PC-3 (cell line): ENCODE data around the gene HHAT. TPM values are rescaled to one million over a fixed set of nuclear protein-coding genes. Genes with fewer than 3 reads are reported as not detected.

ENCODE experiments used
- ATAC-seq: fragments of 200-7000 bp; cut with Tn5 transposase; 2 replicates; pipeline ENCODE4 v1.9.1; 2020; ENCODE audit warnings: mild to moderate bottlenecking, moderate library complexity
- BruUV-seq: library from RNA; stranded (reverse); fragments of 400-500 nt; replicated peaks from 2 replicates; lab custom pipeline; 2021; lab: Mats Ljungman, UMichigan
- CTCF ChIA-PET: fragments of 300-600 bp; sonication (Branson Sonifier 250); formaldehyde crosslinking; loops from one replicate; lab custom pipeline; 2022; ENCODE audit warnings: antibody characterized with exemption; lab: Charles Lee
- POLR2A ChIA-PET: fragments of 300-600 bp; sonication (Branson Sonifier 250); formaldehyde crosslinking; loops from one replicate; lab custom pipeline; 2022; ENCODE audit warnings: antibody characterized with exemption; ENCODE audit not compliant: unreplicated experiment; lab: Charles Lee
- DNase-seq: peaks from one replicate; pipeline ENCODE4 v3.0.0-alpha.2; 2015
- H2AFZ ChIP-seq: fragments of 300-600 bp; sonication (generic); 2 replicates; pipeline ENCODE4 v1.6.0; 2016; ENCODE audit warnings: antibody characterized with exemption, low read length
- H3F3A ChIP-seq: fragments of 300-600 bp; sonication (generic); one replicate; pipeline ENCODE4 v1.6.0; 2017; ENCODE audit warnings: antibody characterized with exemption, low read length, control low read depth, mild to moderate bottlenecking; ENCODE audit not compliant: unreplicated experiment
- H3K27ac ChIP-seq: fragments of 300-600 bp; sonication (generic); 2 replicates; pipeline ENCODE4 v1.5.1; 2016; ENCODE audit warnings: mild to moderate bottlenecking, low read length
- H3K27me3 ChIP-seq: fragments of 300-600 bp; sonication (generic); 2 replicates; pipeline ENCODE4 v1.6.1; 2016; ENCODE audit warnings: low read length, mixed read lengths
- H3K36me3 ChIP-seq: fragments of 300-600 bp; sonication (generic); 2 replicates; pipeline ENCODE4 v1.6.1; 2016; ENCODE audit warnings: low read depth, mixed run types, low read length, mixed read lengths
- H3K4me1 ChIP-seq: fragments of 300-600 bp; sonication (generic); 2 replicates; pipeline ENCODE4 v1.5.1; 2016; ENCODE audit warnings: low read length; ENCODE audit not compliant: insufficient read depth
- H3K4me2 ChIP-seq: fragments of 300-600 bp; sonication (generic); 2 replicates; pipeline ENCODE4 v1.6.0; 2016; ENCODE audit warnings: low read length
- H3K4me3 ChIP-seq: fragments of 300-600 bp; sonication (generic); 2 replicates; pipeline ENCODE4 v1.5.1; 2016; ENCODE audit warnings: mild to moderate bottlenecking, low read length, mixed read lengths
- H3K79me2 ChIP-seq: fragments of 300-600 bp; sonication (generic); 2 replicates; pipeline ENCODE4 v1.6.1; 2017; ENCODE audit warnings: low read length, mixed read lengths
- H3K9ac ChIP-seq: fragments of 300-600 bp; sonication (generic); 2 replicates; pipeline ENCODE4 v1.6.0; 2016; ENCODE audit warnings: mild to moderate bottlenecking, low read length
- H3K9me2 ChIP-seq: fragments of 300-600 bp; sonication (generic); replicated peaks from 2 replicates; pipeline ENCODE4 v1.6.1; 2016; ENCODE audit warnings: mixed run types, low read length, mixed read lengths
- H3K9me3 ChIP-seq: fragments of 300-600 bp; sonication (generic); 2 replicates; pipeline ENCODE4 v1.6.1; 2016; ENCODE audit warnings: low read length, mixed read lengths
- H4K20me1 ChIP-seq: fragments of 300-600 bp; sonication (generic); 2 replicates; pipeline ENCODE4 v1.6.1; 2016; ENCODE audit warnings: low read length, mixed read lengths
- CTCF ChIP-seq: fragments of 300-600 bp; sonication (generic); conservative IDR thresholded peaks from 2 replicates; pipeline ENCODE4 v1.5.1; 2017; ENCODE audit warnings: antibody characterized with exemption, low read depth, mild to moderate bottlenecking, low read length
- EZH2 ChIP-seq: fragments of 300-600 bp; sonication (generic); IDR thresholded peaks from one replicate; pipeline ENCODE4 v1.6.1; 2017; ENCODE audit warnings: antibody characterized with exemption, mild to moderate bottlenecking, low read length; ENCODE audit not compliant: unreplicated experiment
- EZH2phosphoT487 ChIP-seq: fragments of 300-600 bp; sonication (generic); IDR thresholded peaks from 2 replicates; pipeline ENCODE4 v1.6.1; 2018; ENCODE audit warnings: mild to moderate bottlenecking, antibody characterized with exemption, low read length, borderline replicate concordance
- intact Hi-C: fragments of 100-400 bp; cut with micrococcal nuclease; formaldehyde crosslinking; loops from 2 replicates; pipeline ENCODE4 v1.9.0; 2023
- total RNA-seq: library from RNA; depleted of rRNA; stranded (reverse); fragments of >200 nt; gene quantifications from 2 replicates; pipeline ENCODE4 v1.2.3, GENCODE V29; 2014

HHAT gene
- total RNA-seq, 1 experiment from 2014 or later, result 3.4 TPM

- no TSS peak for BruUV-seq
- H3K9ac ChIP-seq, result no peak overlapping the region
- DNase-seq (no peak), ATAC-seq (no peak)
- H3K9me3 ChIP-seq, result no peaks in the 10 kb centered on the region
- no peaks in the 10 kb centered on the region for H3K79me2 ChIP-seq
- TF ChIP-seq EZH2 (no peak), CTCF (no peak), EZH2phosphoT487 (no peak)
- no peaks in the 10 kb centered on the region for H4K20me1 ChIP-seq
- H3K4me3 ChIP-seq, result no peak overlapping the region
- CTCF ChIA-PET, result no interaction called here
- intact Hi-C loops, result loop anchor here (5.0 kb wide), 1 partner anchor 41 kb away; no protein-coding TSS in a partner anchor
- peak overlapping the region; percentile 92; the same call in 1 of the 2 replicates for H2AFZ ChIP-seq
- peaks cover 12% of the 10 kb centered on the region for H3K4me1 ChIP-seq
- H3F3A ChIP-seq, result no peaks in the 10 kb centered on the region
- H3K36me3 ChIP-seq, result no peaks in the 10 kb centered on the region
- H3K27ac ChIP-seq, result no peak overlapping the region
- H3K4me2 ChIP-seq, result peak overlapping the region; percentile 94
- H3K27me3 ChIP-seq, result no peaks in the 10 kb centered on the region
- H3K9me2 ChIP-seq, result no peaks in the 10 kb centered on the region
- POLR2A ChIA-PET, result no interaction called here
Observed at GRCh38 chr1:210293171-210293607, 35.5 kb upstream of the HHAT start.

GRCh38 chr1:210294999-210295745, 33.5 kb upstream of the HHAT start:
- H4K20me1 ChIP-seq, result no peaks in the 10 kb centered on the region
- H3K4me1 ChIP-seq, result peaks cover 12% of the 10 kb centered on the region
- no TSS peak for BruUV-seq
- ATAC-seq, result no peak
- no peak overlapping the region for H3K4me3 ChIP-seq
- ChIA-PET CTCF (interaction anchor here (0.5 kb wide), 1 partner anchor 17 kb away, joined by 4 read pairs; no protein-coding TSS in a partner anchor), POLR2A (no interaction called here)
- no peaks in the 10 kb centered on the region for H3K79me2 ChIP-seq
- peaks cover 8% of the 10 kb centered on the region; the same call in 1 of the 2 replicates for H3K27me3 ChIP-seq
- H3F3A ChIP-seq, result no peaks in the 10 kb centered on the region
- no peak overlapping the region for H3K9ac ChIP-seq
- H3K4me2 ChIP-seq, result no peak overlapping the region
- H3K9me2 ChIP-seq, result no peaks in the 10 kb centered on the region
- no peak overlapping the region for H3K27ac ChIP-seq
- no peaks in the 10 kb centered on the region for H3K36me3 ChIP-seq
- H3K9me3 ChIP-seq, result no peaks in the 10 kb centered on the region
- intact Hi-C loops, result loop anchor here (5.0 kb wide), 1 partner anchor 43 kb away; no protein-coding TSS in a partner anchor
- no peak overlapping the region for H2AFZ ChIP-seq
- TF ChIP-seq EZH2phosphoT487 (no peak), CTCF (no peak), EZH2 (no peak)
- DNase-seq, result no peak

- intact Hi-C loops, result no loop called here
- no TSS peak for BruUV-seq
Observed at GRCh38 chr1:210296682-210297081, 32.0 kb upstream of the HHAT start.

More at GRCh38 chr1:210296682-210297081, 32.0 kb upstream of the HHAT start:
- no peaks in the 10 kb centered on the region for H3K36me3 ChIP-seq
- ChIA-PET POLR2A (no interaction called here), CTCF (no interaction called here)
- no peak for TF ChIP-seq EZH2
- no peak for TF ChIP-seq EZH2phosphoT487
- TF ChIP-seq CTCF, result no peak
- H4K20me1 ChIP-seq, result no peaks in the 10 kb centered on the region
- H3K9me2 ChIP-seq, result no peaks in the 10 kb centered on the region
- H3K79me2 ChIP-seq, result no peaks in the 10 kb centered on the region
- no peaks in the 10 kb centered on the region for H3F3A ChIP-seq
- H3K9ac ChIP-seq, result no peak overlapping the region
- peaks cover 8% of the 10 kb centered on the region; the same call in 1 of the 2 replicates for H3K27me3 ChIP-seq
- H3K27ac ChIP-seq, result no peak overlapping the region
- H3K4me3 ChIP-seq, result no peak overlapping the region
- no peak overlapping the region for H2AFZ ChIP-seq
- DNase-seq (no peak), ATAC-seq (no peak)
- H3K4me2 ChIP-seq, result no peak overlapping the region
- H3K4me1 ChIP-seq, result peaks cover 12% of the 10 kb centered on the region
- H3K9me3 ChIP-seq, result no peaks in the 10 kb centered on the region
